GM12878 (cell line): ENCODE results near the gene DHX57.

Experiments used
- CREB1 ChIP-seq: IDR thresholded peaks from 2 replicates; pipeline ENCODE4 v1.6.1; 2012; ENCODE audit warnings: low read depth, mild to moderate bottlenecking, inconsistent platforms
- EP300 ChIP-seq, 2 experiments: fragments of 150-350 bp in 1 of 2; IDR thresholded peaks; 2 replicates each; pipeline ENCODE4 v1.6.1; 2011 to 2012; ENCODE audit warnings: low read depth in 2 of 2, low read length in 2 of 2, borderline replicate concordance in 1 of 2, improper control_type of control experiment in 1 of 2, inconsistent platforms in 1 of 2; ENCODE audit not compliant: control insufficient read depth in 1 of 2
- HCFC1 ChIP-seq: fragments of 150-350 bp; IDR thresholded peaks from 2 replicates; pipeline ENCODE4 v1.6.1; 2014; ENCODE audit warnings: low read length
- NRF1 ChIP-seq: conservative IDR thresholded peaks from 2 replicates; pipeline ENCODE4 v1.6.1; 2011; ENCODE audit warnings: mild to moderate bottlenecking, low read depth, low read length, improper control_type of control experiment
- POLR2A ChIP-seq: IDR thresholded peaks from 2 replicates; pipeline ENCODE4 v1.6.1; 2011; ENCODE audit warnings: low read depth, mild to moderate bottlenecking, low read length
- POLR2AphosphoS2 ChIP-seq: IDR thresholded peaks from 2 replicates; pipeline ENCODE4 v1.6.1; 2011; ENCODE audit warnings: low read depth, mild to moderate bottlenecking, low read length, improper control_type of control experiment, moderate library complexity
- RAD21 ChIP-seq: IDR thresholded peaks from 2 replicates; pipeline ENCODE4 v1.6.1; 2011; ENCODE audit warnings: mild to moderate bottlenecking, low read depth, low read length, moderate library complexity; ENCODE audit not compliant: insufficient read depth
- YY1 ChIP-seq: IDR thresholded peaks from 2 replicates; pipeline ENCODE4 v1.6.1; 2011; ENCODE audit warnings: low read depth, mild to moderate bottlenecking, low read length
- TF ChIP-seq, protein P1 (sequence below): IDR thresholded peaks from 2 replicates; pipeline ENCODE4 v1.6.1; 2012; ENCODE audit warnings: mild to moderate bottlenecking, low read depth, low read length

DNA sequence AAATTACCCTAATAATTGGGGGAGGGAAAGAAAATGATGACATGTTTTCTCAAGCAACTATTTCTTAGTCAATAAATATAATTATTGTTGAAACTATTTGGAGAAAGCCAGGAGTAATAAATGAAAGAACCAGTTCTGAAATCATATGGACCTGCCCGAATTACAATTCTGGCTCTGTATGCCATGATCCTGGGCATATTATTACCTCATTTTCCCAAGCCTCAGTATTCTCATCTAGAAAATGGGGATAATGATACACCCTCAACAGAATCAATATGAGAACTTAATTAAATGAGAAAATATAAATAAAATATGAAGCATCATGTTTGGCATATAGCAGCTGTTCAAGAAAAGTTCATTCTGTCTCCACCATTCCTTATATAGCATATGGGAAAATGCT, 36.9 kb upstream of the DHX57 start:
- TF ChIP-seq, protein P1, sequence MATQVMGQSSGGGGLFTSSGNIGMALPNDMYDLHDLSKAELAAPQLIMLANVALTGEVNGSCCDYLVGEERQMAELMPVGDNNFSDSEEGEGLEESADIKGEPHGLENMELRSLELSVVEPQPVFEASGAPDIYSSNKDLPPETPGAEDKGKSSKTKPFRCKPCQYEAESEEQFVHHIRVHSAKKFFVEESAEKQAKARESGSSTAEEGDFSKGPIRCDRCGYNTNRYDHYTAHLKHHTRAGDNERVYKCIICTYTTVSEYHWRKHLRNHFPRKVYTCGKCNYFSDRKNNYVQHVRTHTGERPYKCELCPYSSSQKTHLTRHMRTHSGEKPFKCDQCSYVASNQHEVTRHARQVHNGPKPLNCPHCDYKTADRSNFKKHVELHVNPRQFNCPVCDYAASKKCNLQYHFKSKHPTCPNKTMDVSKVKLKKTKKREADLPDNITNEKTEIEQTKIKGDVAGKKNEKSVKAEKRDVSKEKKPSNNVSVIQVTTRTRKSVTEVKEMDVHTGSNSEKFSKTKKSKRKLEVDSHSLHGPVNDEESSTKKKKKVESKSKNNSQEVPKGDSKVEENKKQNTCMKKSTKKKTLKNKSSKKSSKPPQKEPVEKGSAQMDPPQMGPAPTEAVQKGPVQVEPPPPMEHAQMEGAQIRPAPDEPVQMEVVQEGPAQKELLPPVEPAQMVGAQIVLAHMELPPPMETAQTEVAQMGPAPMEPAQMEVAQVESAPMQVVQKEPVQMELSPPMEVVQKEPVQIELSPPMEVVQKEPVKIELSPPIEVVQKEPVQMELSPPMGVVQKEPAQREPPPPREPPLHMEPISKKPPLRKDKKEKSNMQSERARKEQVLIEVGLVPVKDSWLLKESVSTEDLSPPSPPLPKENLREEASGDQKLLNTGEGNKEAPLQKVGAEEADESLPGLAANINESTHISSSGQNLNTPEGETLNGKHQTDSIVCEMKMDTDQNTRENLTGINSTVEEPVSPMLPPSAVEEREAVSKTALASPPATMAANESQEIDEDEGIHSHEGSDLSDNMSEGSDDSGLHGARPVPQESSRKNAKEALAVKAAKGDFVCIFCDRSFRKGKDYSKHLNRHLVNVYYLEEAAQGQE = no peak
- TF ChIP-seq YY1 (no peak), HCFC1 (no peak), NRF1 (no peak), RAD21 (no peak), POLR2AphosphoS2 (no peak), CREB1 (no peak), POLR2A (no peak), EP300 (IDR thresholded peaks at IDR 0.05; ENCODE audit: borderline replicate concordance in 1 of 2, control insufficient read depth in 1 of 2, low read depth in 2 of 2, low read length in 2 of 2) (no peak)
